Pancreas (tissue), 10 donors: ENCODE data around the gene ARID4B. TPM values are rescaled to one million over a fixed set of nuclear protein-coding genes. Genes with fewer than 3 reads are reported as not detected.

ENCODE experiments used
- ATAC-seq, 4 donors: fragments of 200-7000 bp; cut with Tn5 transposase; one replicate each; pipeline versions ENCODE4 v1.8.0 to v1.9.1; 2020; ENCODE audit warnings: mild to moderate bottlenecking in 4 of 4, moderate library complexity in 4 of 4
- DNase-seq, 6 donors: peaks; one replicate each; pipeline ENCODE4 v3.0.0-alpha.2; 2020
- FAIRE-seq: peaks from 2 replicates; lab custom pipeline; 2012; peaks lifted over from hg19 to GRCh38; lab: Jason Lieb, UNC
- H3K27ac ChIP-seq, 4 donors: fragments of 200-600 bp; sonication (generic); 1 replicate in 3 of 4; 2 replicates in 1 of 4; pipeline versions ENCODE4 v1.5.0 to v1.8.0; 2020
- H3K27me3 ChIP-seq, 4 donors: fragments of 200-600 bp; one replicate each; pipeline ENCODE4 v1.8.0; 2021
- H3K36me3 ChIP-seq, 3 donors: fragments of 200-600 bp; sonication (generic) in 1 of 3; one replicate each; pipeline versions ENCODE4 v1.5.0 to v1.8.0; 2020 to 2021
- H3K4me1 ChIP-seq, 3 donors: fragments of 200-600 bp; one replicate each; pipeline ENCODE4 v1.8.0; 2021
- H3K4me3 ChIP-seq, 4 donors: fragments of 200-600 bp; sonication (generic) in 2 of 4; one replicate each; pipeline versions ENCODE4 v1.5.0 to v1.8.0; 2020 to 2021
- H3K9me3 ChIP-seq, 4 donors: fragments of 200-600 bp; one replicate each; pipeline ENCODE4 v1.8.0; 2021
- CTCF ChIP-seq, 4 donors: fragments of 200-600 bp; sonication (generic) in 3 of 4; IDR thresholded peaks; one replicate each; pipeline versions ENCODE4 v1.5.0 to v1.8.0; 2021; ENCODE audit warnings: antibody characterized with exemption in 4 of 4
- WGBS, 2 donors: extraction: QIAGEN DNeasy Blood & Tissue Kit; methylation state at CpG; one replicate each; pipeline ENCODE4 v1.1.7; 2013; 5-methylcytosine and 5-hydroxymethylcytosine counted together
- intact Hi-C, 3 donors: fragments of 100-400 bp; cut with DNase I; formaldehyde crosslinking; loops; one replicate each; pipeline versions ENCODE4 v1.11.1 to v1.14.2; 2022
- polyA plus RNA-seq, 2 donors: library from polyadenylated mRNA; stranded (reverse); fragments of 200-250 nt; gene quantifications; one replicate each; pipeline ENCODE4 v1.2.3, GENCODE V29; 2013
- total RNA-seq, 6 donors: library from RNA; stranded (reverse); fragmentation: NEBNext Ultra II Directional in 4 of 6; extraction: Animal tissue kit (Norgen Biotek cat#: 25700) in 4 of 6; gene quantifications; one replicate each; pipeline versions ENCODE4 v1.2.1 to v1.2.4, GENCODE V29; 2021 to 2023
- donor health status: healthy with polysubstance abuse.
- donor health status: DM: no; HTN: no; CAD: no; lungs with moderate emphysema.
- donor health status: DM: no; HTN: no; CAD: no.
- donor health status: control.
- donor health status: control.
- donor health status: Bipolar disorder and iron deficiency.
- donor health status: DM: yes; HTN: yes; CAD: no.
- donor health status: DM: no; HTN: no; CAD: no.
- donor health status: DM: no; HTN: no; CAD: no.
- donor health status: DM: yes; HTN: yes; CAD: no.

Gene ARID4B
- total and polyA plus RNA-seq, 8 donors: 12.5 to 26.6 (median 16.7) TPM

GRCh38 chr1:235239851-235240250, 88.1 kb downstream of the ARID4B start:
- ATAC-seq (no peak), DNase-seq (no peak), FAIRE-seq (no peak)
- H3K27ac ChIP-seq: no peak overlapping the region
- no peak overlapping the region for H3K4me3 ChIP-seq
- no peaks in the 10 kb centered on the region for H3K27me3 ChIP-seq
- no peak for TF ChIP-seq CTCF (IDR thresholded peaks at IDR 0.05)
- peaks cover 0 to 10% (median 7%) of the 10 kb centered on the region in 3 donors for H3K36me3 ChIP-seq
- 46% methylated on average over 2 of the region's 2 CpGs for WGBS, 2 donors
- no peaks in the 10 kb centered on the region for H3K4me1 ChIP-seq
- no peaks in the 10 kb centered on the region for H3K9me3 ChIP-seq
- intact Hi-C loops: no loop called here

GRCh38 chr1:235238558-235238957, 89.4 kb downstream of the ARID4B start:
- Histone ChIP-seq H3K9me3 (no peaks in the 10 kb centered on the region), H3K27me3 (no peaks in the 10 kb centered on the region), H3K4me1 (no peaks in the 10 kb centered on the region), H3K4me3 (no peak overlapping the region), H3K36me3 (peaks cover 0 to 7% (median 7%) of the 10 kb centered on the region in 3 donors), H3K27ac (no peak overlapping the region)
- no peak for TF ChIP-seq CTCF (IDR thresholded peaks at IDR 0.05)
- no peak for ATAC-seq
- intact Hi-C loops: no loop called here
- 93 to 94% methylated on average over 4 of the region's 4 CpGs for WGBS, 2 donors
- FAIRE-seq: no peak
- DNase-seq: no peak

GRCh38 chr1:235236128-235236527, 91.9 kb downstream of the ARID4B start:
- 90 to 93% methylated on average over 5 of the region's 5 CpGs for WGBS, 2 donors
- intact Hi-C loops: no loop called here
- FAIRE-seq: no peak
- Histone ChIP-seq H3K4me1 (no peaks in the 10 kb centered on the region), H3K36me3 (peaks cover 0 to 7% (median 7%) of the 10 kb centered on the region in 3 donors), H3K27me3 (no peaks in the 10 kb centered on the region), H3K4me3 (no peak overlapping the region), H3K27ac (no peak overlapping the region), H3K9me3 (no peaks in the 10 kb centered on the region)
- no peak for TF ChIP-seq CTCF (IDR thresholded peaks at IDR 0.05)
- no peak for ATAC-seq
- no peak for DNase-seq

- Histone ChIP-seq H3K4me1 (no peaks in the 10 kb centered on the region), H3K27me3 (no peaks in the 10 kb centered on the region), H3K36me3 (peaks cover 0 to 28% (median 7%) of the 10 kb centered on the region in 3 donors), H3K9me3 (no peaks in the 10 kb centered on the region), H3K27ac (no peak overlapping the region), H3K4me3 (no peak overlapping the region)
- no peak for DNase-seq
- WGBS, 2 donors: 97 to 98% methylated on average over 2 of the region's 2 CpGs
- intact Hi-C loops: no loop called here
- no peak for FAIRE-seq
- no peak for TF ChIP-seq CTCF (IDR thresholded peaks at IDR 0.05)
- ATAC-seq: no peak
These were observed 98.1 kb downstream of the ARID4B start for GRCh38 chr1:235229868-235230267.

- DNase-seq (no peak), ATAC-seq (no peak), FAIRE-seq (no peak)
- 86 to 89% methylated on average over 1 of the region's 1 CpG for whole genome bisulfite sequencing, 2 donors
- no peaks in the 10 kb centered on the region for H3K9me3 ChIP-seq
- no peak overlapping the region for H3K4me3 ChIP-seq
- TF ChIP-seq CTCF (IDR thresholded peaks at IDR 0.05): no peak
- no peak overlapping the region for H3K27ac ChIP-seq
- peaks cover 0 to 34% (median 15%) of the 10 kb centered on the region in 3 donors for H3K36me3 ChIP-seq
- no peaks in the 10 kb centered on the region for H3K27me3 ChIP-seq
- intact Hi-C loops: no loop called here
- no peaks in the 10 kb centered on the region for H3K4me1 ChIP-seq
These were observed 100.6 kb downstream of the ARID4B start for GRCh38 chr1:235227414-235227813.
